Diencephalon (tissue), 1 donor: ENCODE measurements around the gene ZNF512B. TPM values are rescaled to one million over a fixed set of nuclear protein-coding genes. Genes with fewer than 3 reads are reported as not detected.

ENCODE experiments used
- small RNA-seq: library from RNA; depleted of rRNA; stranded (forward); fragments of <200 nt; gene quantifications from one replicate; pipeline ENCODE3, GENCODE V24; 2014
- total RNA-seq: library from RNA; depleted of rRNA; stranded (reverse); fragments of >200 nt; gene quantifications from one replicate; pipeline ENCODE4 v1.2.3, GENCODE V29; 2014

ZNF512B gene
- 18.0 TPM for total RNA-seq

GRCh38 chr20:63969838-63970713, at the start of gene ZNF512B:
Gene ZNF512B, minus strand, starts transcription at chr20:63969930. Its CDS starts 1,980 bp downstream, at chr20:63967950.

GRCh38 chr20:63980806-63981728, 11.3 kb upstream of the ZNF512B start, which contains the start of gene PRPF6:
Gene PRPF6, plus strand, starts transcription at chr20:63981132. Its CDS starts 114 bp downstream, at chr20:63981246.

GRCh38 chr20:63979557-63980316, 10.0 kb upstream of the ZNF512B start, which contains the start of gene SAMD10:
Gene SAMD10, minus strand, starts transcription at chr20:63979642. Its CDS starts 175 bp downstream, at chr20:63979467.

GRCh38 chr20:63955827-63956663, 13.7 kb downstream of the ZNF512B start, which contains the start of gene UCKL1:
Gene UCKL1, minus strand, starts transcription at chr20:63956416. Its CDS starts 44 bp downstream, at chr20:63956372.

Small RNA genes within 50 kb of the gene (small RNA-seq; reads per million reads assigned to genes)
- not detected for gene MIR647
- gene MIR941-2 = not detected
- not detected for gene MIR941-4
- gene MIR941-5 = not detected
- gene RNU1-134P = 0.26 reads per million, percentile 9 among the genes with 10 or more reads in this experiment

Other genes with a start within 250 kb of the ZNF512B start
- 3.5 TPM for gene LIME1, start 233.3 kb downstream of the ZNF512B start, total RNA-seq
- gene SLC2A4RG, start 230.2 kb downstream of the ZNF512B start, total RNA-seq = 4.6 TPM
- gene ZBTB46, start 138.7 kb downstream of the ZNF512B start, total RNA-seq = 20.3 TPM
- gene ABHD16B, start 108.4 kb downstream of the ZNF512B start, total RNA-seq = not detected
- gene TPD52L2, start 104.7 kb downstream of the ZNF512B start, total RNA-seq = 30.0 TPM
- gene DNAJC5, start 74.8 kb downstream of the ZNF512B start, total RNA-seq = 122 TPM
- gene UCKL1, start 13.5 kb downstream of the ZNF512B start, total RNA-seq = 17.8 TPM
- gene SAMD10, start 9.7 kb upstream of the ZNF512B start, total RNA-seq = 10.4 TPM
- gene PRPF6, start 11.2 kb upstream of the ZNF512B start, total RNA-seq = 59.7 TPM
- gene C20orf204, start 66.3 kb upstream of the ZNF512B start, total RNA-seq = 3.7 TPM
- 1.6 TPM for gene SOX18, start 79.7 kb upstream of the ZNF512B start, total RNA-seq
- 42.0 TPM for gene TCEA2, start 93.3 kb upstream of the ZNF512B start, total RNA-seq
- 12.9 TPM for gene RGS19, start 109.6 kb upstream of the ZNF512B start, total RNA-seq
- gene OPRL1, start 110.2 kb upstream of the ZNF512B start, total RNA-seq = 33.4 TPM
- 2.1 TPM for gene LKAAEAR1, start 114.5 kb upstream of the ZNF512B start, total RNA-seq
- not detected for gene NPBWR2, start 137.6 kb upstream of the ZNF512B start, total RNA-seq
- 11.3 TPM for gene MYT1, start 194.5 kb upstream of the ZNF512B start, total RNA-seq